PC-3 (cell line): ENCODE data around the gene KMT5C.

ENCODE experiments used
- CTCF ChIP-seq: fragments of 300-600 bp; sonication (generic); conservative IDR thresholded peaks from 2 replicates; pipeline ENCODE4 v1.5.1; 2017; ENCODE audit warnings: antibody characterized with exemption, low read depth, mild to moderate bottlenecking, low read length
- EZH2 ChIP-seq: fragments of 300-600 bp; sonication (generic); IDR thresholded peaks from one replicate; pipeline ENCODE4 v1.6.1; 2017; ENCODE audit warnings: antibody characterized with exemption, mild to moderate bottlenecking, low read length; ENCODE audit not compliant: unreplicated experiment
- EZH2phosphoT487 ChIP-seq: fragments of 300-600 bp; sonication (generic); IDR thresholded peaks from 2 replicates; pipeline ENCODE4 v1.6.1; 2018; ENCODE audit warnings: mild to moderate bottlenecking, antibody characterized with exemption, low read length, borderline replicate concordance

GRCh38 chr19:55365245-55365644 lies 25.6 kb downstream of the KMT5C start:
- TF ChIP-seq EZH2phosphoT487 = no peak
- TF ChIP-seq CTCF = no peak
- no peak for TF ChIP-seq EZH2
